RWPE2 (cell line): ENCODE measurements around the gene KCNN2.

ENCODE experiments used
- ATAC-seq: fragments of 200-7000 bp; cut with Tn5 transposase; 3 replicates; pipeline ENCODE4 v1.9.1; 2021; ENCODE audit warnings: low read depth
- DNase-seq: peaks from one replicate; pipeline ENCODE4 v3.0.0-alpha.2; 2020; ENCODE audit warnings: low spot score
- H3K27ac ChIP-seq: fragments of 450-650 bp; 2 replicates; pipeline ENCODE4 v1.5.1; 2017; ENCODE audit warnings: mild to moderate bottlenecking; ENCODE audit not compliant: poor library complexity, severe bottlenecking
- H3K27me3 ChIP-seq: fragments of 250-450 bp; sonication (Bioruptor Pico); 2 replicates; pipeline ENCODE4 v1.5.1; 2021; ENCODE audit warnings: mild to moderate bottlenecking, moderate library complexity; ENCODE audit not compliant: insufficient read depth, poor library complexity, severe bottlenecking
- H3K36me3 ChIP-seq: fragments of 250-450 bp; sonication (Bioruptor Pico); 2 replicates; pipeline ENCODE4 v1.5.1; 2020; ENCODE audit warnings: low read depth, mild to moderate bottlenecking, moderate library complexity
- H3K4me1 ChIP-seq: fragments of 250-450 bp; sonication (Bioruptor Pico); 2 replicates; pipeline ENCODE4 v1.5.1; 2021; ENCODE audit warnings: mild to moderate bottlenecking, moderate library complexity; ENCODE audit not compliant: insufficient read depth, poor library complexity, severe bottlenecking
- H3K4me3 ChIP-seq: fragments of 250-450 bp; sonication (Bioruptor Pico); 2 replicates; pipeline ENCODE4 v1.5.1; 2021; ENCODE audit warnings: mild to moderate bottlenecking, moderate library complexity; ENCODE audit not compliant: severe bottlenecking
- H3K9me3 ChIP-seq: fragments of 250-450 bp; sonication (Bioruptor Pico); 2 replicates; pipeline ENCODE4 v1.5.1; 2021; ENCODE audit warnings: mild to moderate bottlenecking, moderate library complexity; ENCODE audit not compliant: severe bottlenecking
- TF ChIP-seq, protein P1 (sequence below): fragments of 450-650 bp; IDR thresholded peaks from one replicate; pipeline ENCODE4 v1.5.1; 2017; ENCODE audit warnings: mild to moderate bottlenecking, moderate library complexity; ENCODE audit not compliant: poor library complexity, severe bottlenecking

Gene KCNN2

DNA sequence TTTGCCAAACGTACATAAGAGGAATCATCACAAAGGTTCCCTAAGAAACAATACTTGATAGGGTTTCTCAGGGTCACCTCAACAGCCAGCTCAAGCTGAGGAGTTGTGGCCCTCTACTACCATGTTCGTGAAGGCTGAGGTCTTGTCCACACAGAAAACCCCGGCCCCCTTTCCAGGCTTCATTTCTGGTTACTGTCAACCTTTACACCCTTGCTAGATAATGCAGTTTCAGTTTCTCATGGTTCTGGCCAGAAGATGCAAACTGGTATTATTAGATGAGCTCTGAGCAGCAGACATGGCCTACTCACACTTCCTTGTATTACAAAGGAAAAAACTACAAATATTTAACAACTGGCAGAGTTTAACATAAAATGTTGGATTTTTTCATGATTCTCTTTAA lies 22.8 kb upstream of the KCNN2 start:
- no peak for ATAC-seq
- H3K36me3 ChIP-seq, result no peaks in the 10 kb centered on the region
- H3K4me1 ChIP-seq, result no peaks in the 10 kb centered on the region
- no peak for DNase-seq
- H3K9me3 ChIP-seq, result no peaks in the 10 kb centered on the region
- H3K4me3 ChIP-seq, result no peak overlapping the region
- TF ChIP-seq, protein P1, sequence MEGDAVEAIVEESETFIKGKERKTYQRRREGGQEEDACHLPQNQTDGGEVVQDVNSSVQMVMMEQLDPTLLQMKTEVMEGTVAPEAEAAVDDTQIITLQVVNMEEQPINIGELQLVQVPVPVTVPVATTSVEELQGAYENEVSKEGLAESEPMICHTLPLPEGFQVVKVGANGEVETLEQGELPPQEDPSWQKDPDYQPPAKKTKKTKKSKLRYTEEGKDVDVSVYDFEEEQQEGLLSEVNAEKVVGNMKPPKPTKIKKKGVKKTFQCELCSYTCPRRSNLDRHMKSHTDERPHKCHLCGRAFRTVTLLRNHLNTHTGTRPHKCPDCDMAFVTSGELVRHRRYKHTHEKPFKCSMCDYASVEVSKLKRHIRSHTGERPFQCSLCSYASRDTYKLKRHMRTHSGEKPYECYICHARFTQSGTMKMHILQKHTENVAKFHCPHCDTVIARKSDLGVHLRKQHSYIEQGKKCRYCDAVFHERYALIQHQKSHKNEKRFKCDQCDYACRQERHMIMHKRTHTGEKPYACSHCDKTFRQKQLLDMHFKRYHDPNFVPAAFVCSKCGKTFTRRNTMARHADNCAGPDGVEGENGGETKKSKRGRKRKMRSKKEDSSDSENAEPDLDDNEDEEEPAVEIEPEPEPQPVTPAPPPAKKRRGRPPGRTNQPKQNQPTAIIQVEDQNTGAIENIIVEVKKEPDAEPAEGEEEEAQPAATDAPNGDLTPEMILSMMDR, result no peak
- no peak overlapping the region for H3K27ac ChIP-seq
- H3K27me3 ChIP-seq, result peaks cover 4% of the 10 kb centered on the region

DNA sequence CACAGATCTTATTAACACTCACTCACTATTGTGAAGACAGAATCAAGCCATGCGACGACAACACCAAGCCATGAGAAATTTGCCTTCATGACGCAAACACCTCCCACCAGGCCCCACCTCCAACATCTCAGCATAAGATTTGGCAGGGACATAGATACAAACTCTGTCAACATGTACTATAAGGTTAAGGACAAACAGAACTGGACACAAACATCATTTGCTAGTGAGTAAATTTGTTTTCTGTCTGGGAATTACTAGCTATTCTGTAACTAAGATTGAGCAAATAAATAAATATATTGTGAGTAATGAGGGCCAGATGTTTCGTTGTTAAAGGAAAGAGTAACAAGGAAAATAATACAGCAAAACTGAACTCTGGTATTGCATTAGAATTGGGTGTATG lies 15.7 kb upstream of the KCNN2 start:
- Histone ChIP-seq H3K4me1 (no peaks in the 10 kb centered on the region), H3K27ac (no peak overlapping the region), H3K4me3 (no peak overlapping the region), H3K36me3 (no peaks in the 10 kb centered on the region), H3K9me3 (no peaks in the 10 kb centered on the region), H3K27me3 (peaks cover 19% of the 10 kb centered on the region)
- TF ChIP-seq, protein P1, result no peak
- ATAC-seq (no peak), DNase-seq (no peak)

DNA sequence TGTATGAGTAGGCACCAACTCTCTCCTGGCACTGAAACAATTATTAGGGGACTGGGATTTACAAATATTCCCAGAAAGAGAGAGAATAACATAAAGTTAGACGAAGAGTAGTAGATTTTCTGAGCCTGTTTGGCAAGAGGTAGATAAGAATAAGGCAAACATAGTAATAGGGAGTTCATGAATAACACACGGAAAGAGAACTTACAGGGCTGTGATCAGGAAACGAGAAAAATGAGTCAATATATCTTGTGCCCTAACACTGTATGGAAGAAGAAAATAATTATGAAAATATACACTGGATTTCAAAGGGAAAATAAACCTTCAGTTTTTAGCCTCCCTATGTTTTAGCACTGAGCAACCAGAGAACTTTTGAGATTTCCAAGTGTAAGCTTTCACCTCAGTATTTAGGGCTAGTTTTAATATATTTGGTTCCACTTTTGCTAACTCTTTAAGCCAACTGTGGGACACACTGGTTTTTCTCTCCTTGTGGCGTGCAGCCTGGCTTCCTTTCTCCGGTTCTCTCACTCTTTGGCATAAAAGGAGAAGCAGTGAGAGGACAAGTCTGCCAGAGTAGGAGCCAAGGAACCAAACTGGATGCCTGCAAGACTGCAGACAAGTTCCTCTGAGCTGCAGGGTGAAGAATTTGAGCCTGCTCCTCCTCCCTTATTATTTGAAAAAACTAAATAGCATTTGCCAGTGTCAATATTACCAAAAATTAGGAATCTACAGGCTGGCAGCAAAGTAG lies 6.6 kb upstream of the KCNN2 start:
- no peak overlapping the region for H3K4me3 ChIP-seq
- no peaks in the 10 kb centered on the region for H3K4me1 ChIP-seq
- DNase-seq (no peak), ATAC-seq (no peak)
- H3K9me3 ChIP-seq, result no peaks in the 10 kb centered on the region
- no peaks in the 10 kb centered on the region for H3K36me3 ChIP-seq
- no peak overlapping the region for H3K27ac ChIP-seq
- TF ChIP-seq, protein P1, result no peak
- H3K27me3 ChIP-seq, result peaks cover 49% of the 10 kb centered on the region

DNA sequence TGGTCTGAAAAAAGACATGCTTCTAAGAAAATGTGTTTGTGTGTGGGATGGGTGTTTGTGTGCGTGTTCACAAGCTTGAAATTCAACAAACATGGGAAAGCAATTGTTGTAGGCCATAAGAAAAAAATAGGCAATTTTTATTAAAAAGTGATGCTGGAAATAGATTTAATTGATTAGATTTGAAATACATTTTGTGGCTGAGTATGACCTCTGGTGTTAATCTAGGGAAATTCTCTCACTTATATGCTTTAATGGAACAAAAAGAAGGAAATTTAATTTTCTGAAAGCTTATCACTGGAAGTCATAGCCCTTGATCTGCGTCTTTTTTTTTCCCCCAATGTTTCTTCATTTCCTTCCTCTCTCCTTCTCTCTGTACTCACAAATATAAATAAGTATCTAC lies 3.5 kb upstream of the KCNN2 start:
- peaks cover 71% of the 10 kb centered on the region for H3K27me3 ChIP-seq

DNA sequence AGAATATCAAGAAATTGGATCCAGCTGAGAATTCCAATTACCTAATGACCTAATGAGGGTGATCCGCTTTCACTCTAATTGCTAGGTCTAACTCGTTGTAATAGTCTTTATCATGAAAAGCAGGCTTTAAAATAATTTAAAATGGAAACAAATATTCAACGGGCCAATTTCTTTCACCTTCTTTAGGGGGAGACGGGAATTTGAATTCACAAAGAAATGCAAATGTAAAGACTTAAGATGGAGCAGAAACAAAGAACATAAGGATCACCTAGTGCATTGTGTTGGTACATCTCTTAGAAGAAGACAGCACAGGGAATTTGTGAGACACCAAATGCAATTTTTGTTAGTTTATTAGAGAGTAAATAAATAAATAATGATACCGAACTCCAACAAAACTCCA lies 1.5 kb upstream of the KCNN2 start:
- no peak for ATAC-seq
- Histone ChIP-seq H3K36me3 (no peaks in the 10 kb centered on the region), H3K4me1 (no peaks in the 10 kb centered on the region), H3K27me3 (peaks cover 83% of the 10 kb centered on the region), H3K4me3 (no peak overlapping the region), H3K27ac (no peak overlapping the region), H3K9me3 (no peaks in the 10 kb centered on the region)
- DNase-seq, result no peak
- TF ChIP-seq, protein P1, result no peak

More for the DNA sequence above, 3.5 kb upstream of the KCNN2 start:
- DNase-seq, result no peak
- ATAC-seq, result no peak
- Histone ChIP-seq H3K36me3 (no peaks in the 10 kb centered on the region), H3K4me1 (no peaks in the 10 kb centered on the region), H3K4me3 (no peak overlapping the region), H3K27ac (no peak overlapping the region), H3K9me3 (no peaks in the 10 kb centered on the region)
- TF ChIP-seq, protein P1, result peak; percentile 39
